GM20431 (cell line): ENCODE data around the gene CXCR4.
"Not testable (repeated sequence)": the region's sequence is repeated elsewhere in the genome, so short reads cannot be mapped to it uniquely, and the experiment has no call there.

Experiments
- in situ Hi-C: fragments of 300-500 bp; cut with MseI, MboI; formaldehyde crosslinking; loops from one replicate; pipeline ENCODE4 v1.15.0; 2020; ENCODE audit warnings: low sequenced_read_pairs; ENCODE audit not compliant: unreplicated experiment

The CXCR4 gene

DNA sequence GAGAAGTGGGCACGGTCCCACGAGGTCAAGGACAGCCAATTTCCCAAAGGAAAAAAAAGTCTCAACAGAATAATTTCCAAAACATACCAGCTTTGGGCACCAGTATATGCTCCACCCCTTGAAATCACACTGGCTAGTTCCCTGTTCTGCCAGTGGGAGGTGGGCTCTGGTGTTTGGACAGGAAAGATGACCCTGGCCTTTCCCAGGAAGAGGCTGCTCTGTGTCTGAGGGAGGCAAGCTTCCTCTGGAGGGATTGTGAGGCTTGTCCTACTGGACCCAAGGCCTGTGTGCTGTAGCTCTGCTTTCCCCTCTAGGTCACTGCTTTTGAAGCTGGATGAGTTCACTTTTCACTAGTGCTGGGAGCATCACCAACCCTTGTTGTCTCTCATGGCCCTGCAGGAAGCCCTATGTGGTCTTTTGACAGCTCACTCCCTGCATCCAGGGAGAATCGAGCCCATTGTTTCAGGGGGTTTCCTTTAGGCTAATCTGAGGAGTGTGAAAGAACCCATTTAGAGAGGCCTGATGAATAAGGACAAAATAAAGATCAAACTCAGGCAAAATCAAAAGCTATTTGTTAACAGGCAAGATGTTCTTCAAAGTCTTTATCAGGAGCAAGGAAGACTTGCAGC lies 36.3 kb downstream of the CXCR4 start:
- in situ Hi-C loops = no loop called here

GRCh38 chr2:136080114-136080513 lies 37.8 kb downstream of the CXCR4 start:
- in situ Hi-C loops = no loop called here

GRCh38 chr2:136077107-136077506 lies 40.8 kb downstream of the CXCR4 start:
- in situ Hi-C loops = no loop called here

- in situ Hi-C loops = no loop called here
These were observed 42.5 kb downstream of the CXCR4 start for GRCh38 chr2:136075476-136075875.

DNA sequence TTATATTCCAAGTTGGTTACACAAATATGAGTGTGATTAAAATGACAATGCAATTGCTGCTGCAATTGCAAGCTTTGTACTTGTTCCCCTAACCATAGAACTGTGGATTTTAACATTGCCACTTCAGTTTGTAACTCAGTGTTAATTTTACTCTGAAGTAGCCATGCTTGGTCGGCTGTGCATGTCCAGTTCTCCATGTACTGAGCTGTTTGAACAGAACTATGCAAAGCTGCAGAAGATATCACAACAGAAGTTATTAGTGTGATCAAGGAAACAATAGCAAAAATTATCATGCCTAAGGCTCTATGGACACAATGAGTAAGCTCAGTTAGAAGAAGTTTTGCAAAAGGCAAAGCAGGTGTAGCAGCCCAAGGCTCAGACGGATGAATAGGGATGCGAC lies 45.3 kb downstream of the CXCR4 start:
- in situ Hi-C loops = no loop called here

DNA sequence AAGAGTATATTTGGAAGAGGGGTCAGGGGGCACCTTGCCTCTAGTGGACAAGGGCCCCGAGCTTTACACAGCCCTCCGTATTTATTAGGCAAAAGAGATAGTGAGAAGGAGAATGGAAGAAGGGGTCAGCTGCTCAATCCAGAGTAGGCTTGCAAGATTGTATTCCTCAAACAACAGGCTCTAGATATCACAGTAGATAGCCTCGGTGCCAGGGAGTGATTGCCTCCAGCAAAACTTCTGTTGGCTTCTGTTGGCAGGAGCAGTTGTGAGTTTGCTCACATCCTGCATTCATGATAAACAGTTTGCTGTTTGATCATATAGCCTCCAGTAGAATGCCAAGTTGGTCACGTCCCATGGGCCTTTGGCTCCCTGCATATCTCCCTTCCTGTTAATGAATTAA lies 46.1 kb downstream of the CXCR4 start:
- in situ Hi-C loops = not testable (repeated sequence)

- in situ Hi-C loops = no loop called here
These were observed 47.0 kb downstream of the CXCR4 start for GRCh38 chr2:136070913-136071312.

GRCh38 chr2:136069773-136070172 lies 48.2 kb downstream of the CXCR4 start:
- in situ Hi-C loops = no loop called here

DNA sequence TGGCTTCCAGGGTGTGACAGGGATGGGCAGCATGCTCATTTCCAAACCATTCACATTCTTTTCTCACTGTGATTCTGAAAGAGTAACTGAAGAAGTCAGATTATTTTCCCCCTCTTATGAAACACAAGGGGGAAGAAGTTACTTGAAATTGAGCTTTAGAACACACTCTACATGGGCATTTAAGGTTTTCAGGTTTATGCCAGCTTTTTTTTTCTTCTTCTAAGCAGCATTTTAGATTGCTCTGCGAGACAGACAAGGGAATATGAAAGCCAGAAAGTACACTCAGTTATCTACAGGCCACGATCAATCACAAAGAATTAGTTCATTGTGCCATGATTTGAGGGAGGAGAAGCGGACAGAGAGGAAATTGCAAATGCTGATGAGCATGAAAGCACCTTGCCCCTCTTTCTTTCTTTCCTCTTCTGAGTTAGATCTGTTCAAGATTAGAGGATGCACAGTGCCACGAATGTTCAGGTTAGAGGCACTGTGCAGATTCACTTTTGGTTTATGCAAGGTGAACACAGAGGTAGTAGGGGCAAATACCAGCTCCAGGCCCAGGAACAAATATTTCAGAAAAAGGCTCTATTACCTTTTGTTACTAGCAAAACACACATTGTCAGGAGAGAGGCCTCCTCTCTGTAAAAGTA lies 49.2 kb downstream of the CXCR4 start:
- in situ Hi-C loops = no loop called here

GRCh38 chr2:136067897-136068580 lies 49.9 kb downstream of the CXCR4 start:
- in situ Hi-C loops = no loop called here

DNA sequence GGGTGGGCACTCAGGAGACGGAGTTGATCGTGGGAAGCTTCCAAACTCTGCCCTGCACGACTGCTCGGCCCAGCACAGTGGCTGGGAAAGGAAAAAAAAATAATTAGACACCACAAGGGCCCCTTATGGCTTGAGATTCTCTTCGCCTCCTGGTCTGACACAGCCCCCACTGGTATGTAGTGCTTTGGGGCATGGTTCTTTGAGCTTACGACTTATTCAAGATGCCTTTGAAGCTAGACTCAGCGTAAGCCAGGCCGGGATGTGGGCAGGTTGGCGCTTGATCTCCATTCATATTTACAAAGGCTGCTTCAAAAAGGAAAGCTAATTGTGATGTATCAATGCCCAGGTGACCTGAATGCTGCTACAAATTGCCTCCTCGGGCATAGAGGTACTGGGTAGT lies 50.5 kb downstream of the CXCR4 start:
- in situ Hi-C loops = no loop called here

DNA sequence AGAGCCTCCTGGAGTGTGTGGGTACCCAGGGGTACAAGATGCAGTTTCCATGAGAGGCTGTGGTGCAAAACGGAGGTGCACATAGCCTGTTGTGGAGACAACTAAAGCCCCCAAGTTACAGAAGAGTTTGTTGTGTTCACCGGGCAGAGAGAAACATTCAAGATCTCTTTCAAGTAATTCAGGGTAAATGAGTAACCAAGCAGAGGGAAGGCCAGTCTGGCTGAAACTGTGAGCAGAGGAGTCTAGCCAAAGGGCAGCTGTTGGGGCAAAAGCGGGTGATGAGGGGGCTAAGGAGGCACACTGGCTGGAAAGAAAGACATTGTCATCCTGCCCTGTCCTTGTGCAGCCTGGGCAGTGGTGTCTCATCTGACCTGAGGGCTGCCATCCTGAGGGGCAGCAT lies 52.0 kb downstream of the CXCR4 start:
- in situ Hi-C loops = no loop called here

GRCh38 chr2:136065384-136065783 lies 52.6 kb downstream of the CXCR4 start:
- in situ Hi-C loops = no loop called here
